ENCODE results near the gene ALPG.

- TF ChIP-seq CTCF (IDR thresholded peaks at IDR 0.05), result no peak
- no peak for TF ChIP-seq TCF7L2 (IDR thresholded peaks at IDR 0.05; ENCODE audit: low read depth, low read length)
- TF ChIP-seq POLR2AphosphoS5 (IDR thresholded peaks at IDR 0.05; ENCODE audit: low read depth, low read length), result no peak
- no peak for TF ChIP-seq REST (IDR thresholded peaks at IDR 0.05; ENCODE audit: insufficient read depth in 1 of 2, low read depth in 2 of 2, low read length in 1 of 2)
- no peak for TF ChIP-seq SIN3A (IDR thresholded peaks at IDR 0.05; ENCODE audit: borderline replicate concordance, insufficient read depth, low read depth, low read length)
Measured at GRCh38 chr2:232368311-232368731, 38.3 kb upstream of the ALPG start.
